ENCODE measurements around the gene PLCXD1.
"Not testable (repeated sequence)": the region's sequence is repeated elsewhere in the genome, so short reads cannot be mapped to it uniquely, and the experiment has no call there.

PLCXD1 gene

DNA sequence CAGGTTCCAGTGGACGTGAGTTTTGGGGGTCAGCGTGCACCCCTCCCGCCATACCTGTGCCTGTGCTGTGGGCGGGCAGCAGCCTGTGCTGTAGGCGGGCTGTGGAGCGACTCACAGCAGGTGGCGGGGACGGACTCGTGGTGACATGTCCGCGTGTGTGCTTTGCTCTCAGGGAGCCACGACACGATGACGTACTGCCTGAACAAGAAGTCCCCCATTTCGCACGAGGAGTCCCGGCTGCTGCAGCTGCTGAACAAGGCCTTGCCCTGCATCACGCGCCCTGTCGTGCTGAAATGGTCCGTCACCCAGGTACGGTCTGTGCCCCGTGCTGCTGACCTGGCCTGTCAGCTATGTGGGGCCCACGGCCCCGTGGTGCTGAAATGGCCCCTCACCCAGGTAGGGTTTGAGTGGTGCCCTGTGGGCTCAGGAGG lies 7.4 kb downstream of the PLCXD1 start:
- Histone ChIP-seq H3K4me1 (ENCODE audit: control insufficient read depth, insufficient read depth, low read length) (no peaks in the 10 kb centered on the region), H3K9ac (ENCODE audit: low read length) (no peak overlapping the region), H3K4me3 (ENCODE audit: low read length) (no peak overlapping the region), H3K36me3 (ENCODE audit: control insufficient read depth, insufficient read depth, low read length) (no peaks in the 10 kb centered on the region), H3K27me3 (ENCODE audit: control insufficient read depth, insufficient read depth, low read length) (no peaks in the 10 kb centered on the region), H3K9me3 (ENCODE audit: control insufficient read depth, low read length) (no peaks in the 10 kb centered on the region)

DNA sequence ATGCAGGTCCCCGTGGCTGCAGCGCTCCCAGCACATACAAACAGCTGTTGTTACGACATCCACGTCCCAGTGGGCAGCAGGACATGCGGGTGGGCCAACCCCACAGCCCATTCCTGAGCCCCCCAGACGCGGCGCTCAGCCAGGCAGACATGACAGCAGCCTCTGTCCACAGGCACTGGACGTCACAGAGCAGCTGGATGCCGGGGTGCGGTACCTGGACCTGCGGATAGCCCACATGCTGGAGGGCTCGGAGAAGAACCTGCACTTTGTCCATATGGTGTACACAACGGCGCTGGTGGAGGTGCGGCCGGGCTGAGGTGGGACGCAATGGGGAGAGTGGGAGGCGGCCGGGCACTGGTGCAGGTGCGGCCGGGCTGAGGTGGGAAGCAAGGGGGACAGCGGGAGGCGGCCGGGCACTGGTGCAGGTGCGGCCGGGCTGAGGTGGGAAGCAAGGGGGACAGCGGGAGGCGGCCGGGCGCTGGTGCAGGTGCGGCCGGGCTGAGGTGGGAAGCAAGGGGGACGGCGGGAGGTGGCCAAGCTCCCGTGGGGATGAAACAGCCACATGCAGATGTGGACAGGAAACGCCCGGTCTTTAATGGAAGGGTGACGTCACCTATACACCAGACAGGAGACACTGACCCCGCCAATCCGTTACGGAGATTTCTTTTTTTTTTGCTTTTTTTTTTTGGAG lies 9.4 kb downstream of the PLCXD1 start:
- Histone ChIP-seq H3K9me3 (ENCODE audit: control insufficient read depth, low read length) (no peaks in the 10 kb centered on the region), H3K4me1 (ENCODE audit: control insufficient read depth, insufficient read depth, low read length) (no peaks in the 10 kb centered on the region), H3K27me3 (ENCODE audit: control insufficient read depth, insufficient read depth, low read length) (no peaks in the 10 kb centered on the region), H3K9ac (ENCODE audit: low read length) (no peak overlapping the region), H3K36me3 (ENCODE audit: control insufficient read depth, insufficient read depth, low read length) (no peaks in the 10 kb centered on the region), H3K4me3 (ENCODE audit: low read length) (no peak overlapping the region)

DNA sequence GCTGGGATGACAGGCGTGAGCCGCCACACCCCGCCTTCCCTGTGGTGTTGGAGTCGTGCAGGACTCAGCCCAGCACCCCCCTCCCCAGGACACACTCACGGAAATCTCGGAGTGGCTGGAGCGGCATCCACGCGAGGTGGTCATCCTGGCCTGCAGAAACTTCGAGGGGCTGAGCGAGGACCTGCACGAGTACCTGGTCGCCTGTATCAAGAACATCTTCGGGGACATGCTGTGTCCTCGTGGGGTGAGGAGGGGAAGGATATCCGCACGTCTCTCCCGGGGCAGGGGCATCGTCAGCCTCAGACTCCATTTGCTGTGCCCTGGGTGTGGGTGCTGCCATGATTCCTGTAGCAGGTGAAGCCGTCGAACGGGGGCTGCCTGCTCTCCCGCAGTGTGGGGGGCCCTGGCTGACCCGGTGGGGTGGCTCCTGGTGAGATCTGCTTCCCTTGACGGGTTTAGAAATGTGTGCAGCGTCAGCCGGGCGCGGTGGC lies 10.3 kb downstream of the PLCXD1 start:
- H3K27me3 ChIP-seq (ENCODE audit: control insufficient read depth, insufficient read depth, low read length), result no peaks in the 10 kb centered on the region
- no peak overlapping the region for H3K4me3 ChIP-seq (ENCODE audit: low read length)
- H3K36me3 ChIP-seq (ENCODE audit: control insufficient read depth, insufficient read depth, low read length), result no peaks in the 10 kb centered on the region
- no peak overlapping the region for H3K9ac ChIP-seq (ENCODE audit: low read length)
- H3K9me3 ChIP-seq (ENCODE audit: control insufficient read depth, low read length), result no peaks in the 10 kb centered on the region
- no peaks in the 10 kb centered on the region for H3K4me1 ChIP-seq (ENCODE audit: control insufficient read depth, insufficient read depth, low read length)

DNA sequence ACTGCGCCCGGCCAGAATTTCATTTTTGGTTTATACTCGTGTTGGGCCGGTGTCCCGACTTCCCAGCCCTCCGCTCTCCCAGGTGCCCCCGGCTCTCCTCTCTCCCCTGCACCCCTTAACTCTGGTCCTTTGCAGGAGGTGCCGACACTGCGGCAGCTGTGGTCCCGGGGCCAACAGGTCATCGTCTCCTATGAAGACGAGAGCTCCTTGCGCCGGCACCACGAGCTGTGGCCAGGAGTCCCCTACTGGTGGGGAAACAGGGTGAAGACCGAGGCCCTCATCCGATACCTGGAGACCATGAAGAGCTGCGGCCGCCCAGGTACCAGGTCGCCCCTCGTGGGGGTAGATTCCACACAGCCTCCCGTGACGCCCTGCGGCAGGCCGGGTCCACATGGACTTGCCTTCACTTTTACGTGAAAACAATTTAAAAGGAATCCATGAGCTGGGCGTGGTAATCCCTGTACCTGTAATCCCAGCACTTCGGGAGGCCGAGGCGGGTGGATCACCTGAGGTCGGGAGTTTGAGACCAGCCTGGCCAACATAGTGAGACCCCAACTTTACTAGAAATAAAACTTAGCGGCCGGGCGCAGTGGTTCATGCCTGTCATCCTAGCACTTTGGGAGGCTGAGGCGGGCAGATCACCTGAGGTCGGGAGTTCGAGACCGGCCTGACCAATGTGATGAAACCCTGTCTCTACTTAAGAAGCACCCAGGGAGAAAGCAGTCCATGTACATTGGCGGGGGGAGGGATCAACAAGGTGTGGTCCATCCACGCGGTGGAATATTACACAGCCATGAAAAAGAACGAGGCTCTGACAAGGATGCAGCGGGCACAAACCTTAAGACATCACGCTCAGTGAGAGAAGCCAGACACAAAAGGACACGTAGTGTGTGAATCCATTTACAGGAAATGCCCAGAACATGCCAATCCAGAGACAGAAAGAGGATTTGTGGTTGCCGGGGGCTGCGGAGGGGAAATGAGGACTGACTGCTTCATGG lies 12.0 kb downstream of the PLCXD1 start:
- Histone ChIP-seq H3K36me3 (ENCODE audit: control insufficient read depth, insufficient read depth, low read length) (no peaks in the 10 kb centered on the region), H3K4me3 (ENCODE audit: low read length) (no peak overlapping the region), H3K9ac (ENCODE audit: low read length) (no peak overlapping the region), H3K27me3 (ENCODE audit: control insufficient read depth, insufficient read depth, low read length) (no peaks in the 10 kb centered on the region), H3K9me3 (ENCODE audit: control insufficient read depth, low read length) (no peaks in the 10 kb centered on the region), H3K4me1 (ENCODE audit: control insufficient read depth, insufficient read depth, low read length) (no peaks in the 10 kb centered on the region)

DNA sequence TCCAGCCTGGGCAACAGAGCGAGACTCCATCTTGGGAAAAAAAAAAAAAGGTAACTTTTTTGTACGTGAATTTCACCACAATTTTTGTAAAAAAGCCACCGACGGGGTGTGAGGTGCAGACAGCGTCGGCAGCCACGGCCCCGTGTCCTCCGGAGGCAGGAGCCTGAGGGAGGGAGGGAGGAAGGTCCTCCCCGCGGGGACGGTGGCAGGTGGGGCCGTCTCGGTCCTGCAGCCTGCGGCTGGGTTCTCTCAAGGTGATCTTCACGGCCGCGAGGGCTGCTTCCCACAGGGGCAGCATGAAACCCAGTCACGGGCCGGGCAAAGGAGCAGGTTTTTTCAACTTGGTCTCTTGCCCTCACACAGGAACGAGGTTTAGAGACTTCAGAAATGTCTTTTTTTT lies 14.0 kb downstream of the PLCXD1 start:
- Histone ChIP-seq H3K36me3 (ENCODE audit: control insufficient read depth, insufficient read depth, low read length) (peaks cover 3% of the 10 kb centered on the region), H3K27me3 (ENCODE audit: control insufficient read depth, insufficient read depth, low read length) (no peaks in the 10 kb centered on the region), H3K4me1 (ENCODE audit: control insufficient read depth, insufficient read depth, low read length) (no peaks in the 10 kb centered on the region), H3K9me3 (ENCODE audit: control insufficient read depth, low read length) (no peaks in the 10 kb centered on the region), H3K9ac (ENCODE audit: low read length) (no peak overlapping the region), H3K4me3 (ENCODE audit: low read length) (no peak overlapping the region)

DNA sequence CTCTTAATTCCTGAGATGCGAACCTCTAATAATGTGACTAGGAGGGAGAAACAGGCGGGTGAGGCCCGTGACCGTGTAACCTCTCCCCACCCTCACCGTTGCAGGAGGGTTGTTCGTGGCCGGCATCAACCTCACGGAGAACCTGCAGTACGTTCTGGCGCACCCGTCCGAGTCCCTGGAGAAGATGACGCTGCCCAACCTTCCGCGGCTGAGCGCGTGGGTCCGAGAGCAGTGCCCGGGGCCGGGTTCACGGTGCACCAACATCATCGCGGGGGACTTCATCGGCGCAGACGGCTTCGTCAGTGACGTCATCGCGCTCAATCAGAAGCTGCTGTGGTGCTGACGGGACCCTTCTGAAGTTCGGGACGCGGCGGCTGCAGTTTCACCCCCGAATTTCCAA lies 17.8 kb downstream of the PLCXD1 start:
- Histone ChIP-seq H3K4me1 (ENCODE audit: control insufficient read depth, insufficient read depth, low read length) (no peaks in the 10 kb centered on the region), H3K36me3 (ENCODE audit: control insufficient read depth, insufficient read depth, low read length) (peaks cover 3% of the 10 kb centered on the region), H3K9ac (ENCODE audit: low read length) (no peak overlapping the region), H3K4me3 (ENCODE audit: low read length) (no peak overlapping the region), H3K9me3 (ENCODE audit: control insufficient read depth, low read length) (no peaks in the 10 kb centered on the region), H3K27me3 (ENCODE audit: control insufficient read depth, insufficient read depth, low read length) (no peaks in the 10 kb centered on the region)

DNA sequence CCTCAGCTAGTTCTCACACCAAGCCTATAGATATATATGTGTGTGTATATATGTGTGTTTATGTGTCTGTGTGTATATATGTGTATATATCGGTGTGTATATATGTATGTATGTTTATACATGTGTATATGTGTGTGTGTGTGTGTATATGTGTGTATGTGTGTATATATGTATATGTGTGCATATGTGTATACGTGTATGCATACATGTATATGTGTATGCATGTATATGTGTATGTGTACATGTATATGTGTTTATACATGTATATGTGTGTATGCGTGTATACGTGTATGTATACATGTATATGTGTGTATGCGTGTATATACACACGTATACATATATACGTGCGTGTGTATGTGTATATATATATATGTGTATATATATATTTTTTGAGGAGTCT lies 19.2 kb downstream of the PLCXD1 start:
- no peaks in the 10 kb centered on the region for H3K27me3 ChIP-seq (ENCODE audit: control insufficient read depth, insufficient read depth, low read length)
- H3K36me3 ChIP-seq (ENCODE audit: control insufficient read depth, insufficient read depth, low read length), result peaks cover 3% of the 10 kb centered on the region
- no peaks in the 10 kb centered on the region for H3K4me1 ChIP-seq (ENCODE audit: control insufficient read depth, insufficient read depth, low read length)
- H3K9me3 ChIP-seq (ENCODE audit: control insufficient read depth, low read length), result no peaks in the 10 kb centered on the region
- H3K9ac ChIP-seq (ENCODE audit: low read length), result no peak overlapping the region
- no peak overlapping the region for H3K4me3 ChIP-seq (ENCODE audit: low read length)

DNA sequence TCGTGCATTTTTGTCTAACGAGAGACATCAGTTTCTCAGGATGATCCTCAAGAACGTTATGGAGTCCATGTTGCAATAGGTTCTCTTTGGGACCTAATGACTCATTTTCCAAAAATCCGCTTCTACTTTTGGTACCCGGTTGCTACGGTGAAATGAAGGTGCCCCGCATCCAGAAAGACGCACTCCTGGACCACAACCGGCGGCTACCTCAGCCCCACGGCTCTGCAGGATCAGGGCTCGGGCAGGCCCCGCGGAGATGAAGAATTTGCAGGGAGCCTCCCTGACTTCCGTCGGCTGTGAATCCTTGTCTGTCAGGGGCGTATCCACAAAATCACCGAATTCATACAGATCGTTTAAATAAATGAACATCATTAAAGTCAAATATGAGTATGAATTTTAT lies 21.8 kb downstream of the PLCXD1 start:
- Histone ChIP-seq H3K27me3 (ENCODE audit: control insufficient read depth, insufficient read depth, low read length) (no peaks in the 10 kb centered on the region), H3K36me3 (ENCODE audit: control insufficient read depth, insufficient read depth, low read length) (peaks cover 3% of the 10 kb centered on the region), H3K9me3 (ENCODE audit: control insufficient read depth, low read length) (no peaks in the 10 kb centered on the region), H3K9ac (ENCODE audit: low read length) (no peak overlapping the region), H3K4me3 (ENCODE audit: low read length) (no peak overlapping the region), H3K4me1 (ENCODE audit: control insufficient read depth, insufficient read depth, low read length) (no peaks in the 10 kb centered on the region)

DNA sequence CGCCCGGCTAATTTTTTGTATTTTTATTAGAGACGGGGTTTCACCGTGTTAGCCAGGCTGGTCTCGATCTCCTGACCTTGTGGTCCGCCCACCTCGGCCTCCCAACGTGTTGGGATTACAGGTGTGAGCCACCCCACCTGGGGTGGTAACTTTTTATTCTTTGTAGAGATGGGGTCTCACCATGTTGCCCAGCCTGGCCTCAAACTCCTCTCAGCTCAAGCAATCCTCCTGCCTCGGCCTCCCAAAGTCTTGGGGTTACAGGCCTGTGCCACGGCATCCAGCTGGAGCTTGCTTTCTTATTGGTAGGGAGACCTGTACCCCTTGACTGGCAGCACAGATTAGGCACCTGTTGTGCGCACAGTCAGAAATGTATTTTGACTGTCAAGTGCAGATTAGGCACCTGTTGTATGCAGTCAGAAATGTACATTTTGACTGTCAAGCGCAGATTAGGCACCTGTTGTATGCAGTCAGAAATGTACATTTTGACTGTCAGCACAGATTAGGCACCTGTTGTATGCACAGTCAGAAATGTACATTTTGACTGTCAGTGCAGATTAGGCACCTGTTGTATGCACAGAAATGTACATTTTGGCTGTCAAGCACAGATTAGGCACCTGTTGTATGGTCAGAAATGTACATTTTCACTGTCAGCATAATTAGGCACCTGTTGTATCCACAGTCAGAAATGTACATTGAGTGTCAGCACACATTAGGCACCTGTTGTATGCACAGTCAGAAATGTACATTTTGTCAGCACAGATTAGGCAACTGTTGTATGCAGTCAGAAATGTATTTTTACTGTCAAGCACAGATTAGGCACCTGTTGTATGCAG lies 24.8 kb downstream of the PLCXD1 start:
- H3K27me3 ChIP-seq (ENCODE audit: control insufficient read depth, insufficient read depth, low read length); H3K9ac ChIP-seq (ENCODE audit: low read length); H3K9me3 ChIP-seq (ENCODE audit: control insufficient read depth, low read length); H3K4me1 ChIP-seq (ENCODE audit: control insufficient read depth, insufficient read depth, low read length); H3K36me3 ChIP-seq (ENCODE audit: control insufficient read depth, insufficient read depth, low read length); H3K4me3 ChIP-seq (ENCODE audit: low read length): not testable (repeated sequence)

DNA sequence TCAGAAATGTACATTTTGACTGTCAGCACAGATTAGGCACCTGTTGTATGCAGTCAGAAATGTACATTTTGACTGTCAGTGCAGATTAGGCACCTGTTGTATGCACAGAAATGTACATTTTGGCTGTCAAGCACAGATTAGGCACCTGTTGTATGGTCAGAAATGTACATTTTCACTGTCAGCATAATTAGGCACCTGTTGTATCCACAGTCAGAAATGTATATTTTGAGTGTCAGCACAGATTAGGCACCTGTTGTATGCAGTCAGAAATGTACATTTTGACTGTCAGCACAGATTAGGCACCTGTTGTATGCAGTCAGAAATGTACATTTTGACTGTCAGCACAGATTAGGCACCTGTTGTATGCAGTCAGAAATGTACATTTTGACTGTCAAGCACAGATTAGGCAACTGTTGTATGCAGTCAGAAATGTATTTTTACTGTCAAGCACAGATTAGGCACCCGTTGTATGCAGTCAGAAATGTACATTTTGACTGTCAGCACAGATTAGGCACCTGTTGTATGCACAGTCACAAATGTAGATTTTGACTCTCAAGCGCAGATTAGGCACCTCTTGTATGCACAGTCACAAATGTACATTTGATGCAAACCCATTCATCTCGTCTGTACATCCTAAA lies 25.6 kb downstream of the PLCXD1 start:
- not testable (repeated sequence) for H3K27me3 ChIP-seq (ENCODE audit: control insufficient read depth, insufficient read depth, low read length); H3K36me3 ChIP-seq (ENCODE audit: control insufficient read depth, insufficient read depth, low read length); H3K9me3 ChIP-seq (ENCODE audit: control insufficient read depth, low read length); H3K4me3 ChIP-seq (ENCODE audit: low read length); H3K9ac ChIP-seq (ENCODE audit: low read length); H3K4me1 ChIP-seq (ENCODE audit: control insufficient read depth, insufficient read depth, low read length)

DNA sequence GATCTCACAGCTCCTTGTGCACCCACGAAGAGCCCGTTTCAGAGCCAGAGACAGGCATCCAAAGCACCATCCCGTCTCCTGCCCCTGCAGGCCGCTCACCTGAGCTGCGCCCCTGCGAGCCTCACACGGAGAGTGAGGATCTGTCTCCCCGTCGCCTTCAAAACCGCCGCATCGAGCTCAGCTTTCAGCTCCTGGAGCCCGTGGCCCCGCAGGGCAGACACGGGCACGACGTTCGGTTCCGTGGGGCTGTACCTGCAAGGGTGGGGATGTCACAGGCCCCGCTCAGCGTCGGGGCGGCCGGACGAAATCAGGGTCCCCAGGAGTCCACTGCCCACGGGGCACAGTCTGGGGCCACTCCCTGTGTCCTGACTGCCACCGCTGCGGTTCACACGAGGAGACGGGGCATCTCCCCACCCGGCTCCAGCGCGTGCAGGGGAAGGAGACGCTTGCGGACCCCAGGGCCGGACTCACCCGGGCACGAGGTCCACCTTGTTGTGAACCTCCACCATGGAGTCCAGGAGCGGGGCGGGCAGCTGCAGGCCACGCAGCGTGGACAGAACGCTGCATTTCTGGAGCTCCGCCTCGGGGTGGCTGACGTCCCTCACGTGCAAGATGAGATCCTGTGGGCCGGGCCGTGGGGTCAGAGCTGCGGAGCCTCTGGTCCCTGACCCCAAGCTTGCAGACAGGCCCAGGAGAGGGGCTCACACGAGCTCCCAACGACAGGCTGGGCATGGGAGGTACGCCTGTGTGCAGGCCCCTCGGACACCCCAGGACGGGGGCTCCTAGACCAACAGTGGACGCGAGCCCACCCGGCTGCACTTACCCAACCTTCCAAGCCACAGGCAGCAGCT lies 26.3 kb downstream of the PLCXD1 start:
- Histone ChIP-seq H3K4me1 (ENCODE audit: control insufficient read depth, insufficient read depth, low read length) (no peaks in the 10 kb centered on the region), H3K27me3 (ENCODE audit: control insufficient read depth, insufficient read depth, low read length) (no peaks in the 10 kb centered on the region), H3K36me3 (ENCODE audit: control insufficient read depth, insufficient read depth, low read length) (no peaks in the 10 kb centered on the region), H3K9ac (ENCODE audit: low read length) (no peak overlapping the region), H3K9me3 (ENCODE audit: control insufficient read depth, low read length) (no peaks in the 10 kb centered on the region), H3K4me3 (ENCODE audit: low read length) (no peak overlapping the region)

All from mucosa of stomach (tissue), 1 donor.